Measurements from ENCODE around the gene MACROD2. TPM values are rescaled to one million over a fixed set of nuclear protein-coding genes. Genes with fewer than 3 reads are reported as not detected.
"Not testable (repeated sequence)": the region's sequence is repeated elsewhere in the genome, so short reads cannot be mapped to it uniquely, and the experiment has no call there.

Gene MACROD2
- total RNA-seq, 1 experiment from 2014 or later = 2.3 TPM

DNA sequence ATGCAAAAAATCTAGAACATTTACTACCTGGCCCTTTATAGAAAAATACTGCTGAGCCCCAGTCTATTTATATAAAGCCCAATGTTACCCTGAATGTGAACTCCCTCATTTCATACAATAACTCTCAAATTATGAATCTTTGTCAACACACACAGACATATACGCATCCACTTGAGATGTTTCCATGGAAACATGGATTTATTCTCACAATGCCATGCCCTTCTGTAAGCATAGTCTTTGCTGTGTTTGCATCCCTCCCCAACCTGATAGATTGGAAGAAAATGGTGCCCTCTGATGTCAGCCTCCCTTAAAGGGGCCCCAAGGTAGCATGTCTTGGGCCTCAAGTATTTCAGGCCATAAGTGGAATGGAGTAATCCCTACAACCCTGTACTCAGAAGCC, 2004.8 kb downstream of the MACROD2 start:
- DNase-seq (ENCODE audit: low spot score) = no peak

DNA sequence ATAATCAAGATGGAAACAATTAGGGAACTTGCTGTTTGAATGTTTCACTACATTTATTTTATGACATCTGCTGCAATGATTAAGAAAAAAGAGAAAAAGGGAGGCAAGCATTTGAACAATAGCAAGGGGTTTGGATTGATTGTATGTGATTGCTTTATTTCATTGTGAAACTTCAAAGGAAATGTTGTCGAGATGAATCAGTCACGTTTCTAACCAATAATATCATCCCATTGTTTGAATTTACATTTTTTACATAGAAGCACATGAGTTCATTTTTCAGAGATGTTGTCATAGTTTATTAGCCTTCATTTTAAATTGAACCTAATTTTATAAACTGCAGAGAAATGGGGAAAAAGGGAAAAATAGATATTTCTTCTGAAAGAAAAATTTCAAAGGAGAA, 2006.0 kb downstream of the MACROD2 start:
- DNase-seq (ENCODE audit: low spot score) = no peak

DNA sequence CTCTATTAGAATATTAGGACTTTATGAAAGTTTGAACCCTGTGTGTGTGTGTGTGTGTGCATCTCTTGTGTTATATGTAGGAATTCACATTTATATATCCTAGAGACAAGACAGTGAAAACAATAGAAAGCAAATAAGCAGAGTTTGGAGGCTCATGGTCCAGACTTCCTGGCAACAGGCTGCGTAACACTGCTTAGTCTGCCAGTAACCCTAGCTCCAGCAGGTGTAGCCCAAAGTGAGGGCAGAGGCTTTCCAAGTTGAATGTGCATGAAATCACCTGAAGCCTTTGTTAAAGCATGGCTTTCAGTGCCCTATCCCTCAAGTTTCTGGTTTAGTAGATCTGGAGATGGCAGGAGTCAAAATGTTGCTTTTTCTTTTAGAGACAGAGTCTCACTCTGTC, 2008.0 kb downstream of the MACROD2 start:
- no peak for DNase-seq (ENCODE audit: low spot score)

DNA sequence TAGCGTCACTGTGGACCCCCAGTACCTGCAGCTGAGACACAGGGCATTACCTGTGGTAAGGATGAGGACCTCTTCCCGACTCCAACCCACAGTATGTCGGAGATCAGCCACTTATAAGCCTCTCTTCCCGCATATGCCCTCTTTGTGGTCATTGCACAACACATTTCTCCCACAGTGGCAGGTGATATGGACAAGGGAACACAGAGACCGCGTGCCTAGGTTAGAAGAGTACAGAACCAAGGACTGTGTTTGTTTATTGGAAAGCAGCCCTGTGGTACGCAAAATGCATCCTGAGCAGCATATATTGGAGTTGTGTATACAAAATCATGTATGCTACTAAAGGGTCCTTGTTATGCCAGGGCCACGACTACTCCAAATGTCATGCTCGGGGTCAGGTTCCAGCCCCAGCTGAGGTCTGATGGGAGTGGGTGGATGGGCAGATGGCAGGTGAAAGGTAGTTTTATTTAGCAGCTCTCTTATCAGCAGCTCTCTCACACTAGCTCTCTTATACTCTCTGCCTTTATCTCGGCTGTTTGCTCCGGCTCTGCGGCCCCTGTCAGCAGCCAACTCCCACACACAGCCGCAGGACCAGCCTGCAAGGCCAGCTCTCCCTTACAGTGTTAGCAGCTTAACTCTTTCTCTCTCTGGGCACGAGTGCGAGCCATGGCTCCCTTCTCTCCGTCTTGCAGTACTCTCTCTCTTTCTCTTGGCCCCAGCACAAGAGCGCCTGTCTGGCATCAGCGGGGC, 2009.0 kb downstream of the MACROD2 start:
- DNase-seq (ENCODE audit: low spot score) = no peak

DNA sequence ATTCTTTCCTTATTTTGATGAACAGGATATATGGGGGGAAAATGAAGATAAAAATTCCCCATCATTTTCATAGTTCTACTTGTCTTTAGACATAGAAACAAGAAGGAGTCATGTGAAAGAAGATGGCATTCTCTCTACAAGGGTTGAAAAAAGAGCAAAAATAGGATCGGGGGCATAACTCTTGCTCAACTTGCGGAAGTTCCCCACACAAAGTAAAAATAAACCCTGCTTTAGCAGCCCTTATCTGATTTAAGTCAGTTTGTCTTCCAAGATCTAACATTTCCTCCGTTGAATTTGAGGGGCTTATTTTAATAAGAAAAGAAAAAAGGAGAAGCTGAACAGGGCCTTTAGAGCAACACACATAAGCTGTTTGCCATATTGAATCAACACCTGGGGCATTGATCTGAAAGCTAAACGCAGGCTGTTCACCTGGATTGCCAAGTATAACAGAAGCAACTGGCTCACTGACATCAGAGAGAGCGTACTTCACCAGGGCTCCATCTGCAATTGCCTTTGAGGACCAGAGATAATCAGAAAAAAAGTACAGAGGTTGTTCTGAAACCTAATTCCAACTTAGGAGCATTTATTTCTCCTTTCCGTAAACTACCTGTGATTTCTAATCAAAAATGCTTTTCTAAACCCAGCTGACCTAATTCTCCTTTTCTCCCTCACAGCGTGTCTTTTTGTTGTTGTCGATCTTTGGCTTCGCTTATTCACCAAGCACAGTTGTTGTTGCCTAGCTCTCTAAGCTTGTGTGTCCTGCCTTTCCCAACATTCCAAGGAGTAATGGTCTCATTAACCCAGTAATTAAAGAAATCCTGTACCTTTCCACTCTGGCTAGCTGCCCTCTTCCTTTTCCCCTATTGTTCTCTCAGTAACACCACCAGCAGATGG, 2010.0 kb downstream of the MACROD2 start:
- no peak for DNase-seq (ENCODE audit: low spot score)

GRCh38 chr20:16005915-16006493, 2010.7 kb downstream of the MACROD2 start:
- no peak for DNase-seq (ENCODE audit: low spot score)

DNA sequence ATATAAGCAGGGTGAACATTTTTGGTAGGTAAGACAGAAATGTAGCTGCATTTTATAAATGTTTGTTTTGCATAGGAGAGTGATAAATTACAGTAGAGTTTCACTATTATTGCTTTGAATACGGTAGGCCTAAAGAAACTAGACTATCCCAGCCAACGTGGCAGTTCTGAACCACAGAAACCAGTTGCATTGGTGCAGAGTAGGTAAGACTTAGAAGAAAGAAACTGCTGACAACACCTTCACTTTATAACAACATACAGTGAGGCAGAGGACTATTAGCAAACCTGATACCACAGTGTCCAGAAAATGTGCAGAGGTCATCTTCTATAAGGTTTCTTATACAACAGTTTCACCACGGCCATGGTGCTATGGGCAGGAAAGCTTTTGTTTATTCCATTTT, 2011.8 kb downstream of the MACROD2 start:
- DNase-seq (ENCODE audit: low spot score) = no peak

DNA sequence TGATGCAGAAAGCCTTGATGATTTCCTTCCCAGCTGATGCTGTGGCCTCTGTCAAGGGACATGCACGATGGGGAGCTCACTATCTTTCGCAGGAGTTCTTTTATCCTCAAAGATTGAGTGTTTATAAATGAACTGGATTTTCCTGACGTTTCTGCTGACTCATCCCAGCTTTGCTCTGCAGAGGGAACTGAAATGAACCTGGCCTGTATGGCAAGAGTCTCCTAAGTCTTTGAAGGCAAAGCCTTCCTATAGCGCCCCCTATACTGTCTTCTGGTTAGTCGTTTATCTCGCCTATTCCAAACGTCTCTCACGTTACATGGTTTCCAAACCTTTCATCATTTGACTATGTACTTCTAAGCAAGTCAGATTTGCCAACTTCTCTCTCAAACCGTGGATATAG, 2012.6 kb downstream of the MACROD2 start:
- no peak for DNase-seq (ENCODE audit: low spot score)

- DNase-seq (ENCODE audit: low spot score) = no peak
Measured at GRCh38 chr20:16011056-16011455, 2015.7 kb downstream of the MACROD2 start.

DNA sequence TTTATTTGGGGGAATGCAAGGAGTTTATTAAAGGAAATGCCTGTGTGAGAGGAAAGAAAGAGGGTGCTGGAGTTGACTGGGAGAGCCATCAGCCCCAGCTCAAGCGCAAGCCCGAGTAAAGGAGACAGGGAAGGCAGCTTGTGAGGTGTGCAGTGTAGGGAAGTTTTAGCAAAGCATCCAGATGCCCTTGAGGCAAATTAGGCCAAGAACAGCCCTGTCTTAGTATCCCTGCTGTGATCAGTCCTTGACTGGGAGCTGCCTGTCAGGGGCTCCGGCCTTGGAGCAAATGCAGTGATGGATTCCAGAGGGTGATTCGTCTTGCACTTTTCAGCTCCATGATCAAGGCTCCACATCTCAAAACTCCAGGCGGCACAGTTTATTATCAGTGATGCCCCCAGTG, 2016.2 kb downstream of the MACROD2 start:
- DNase-seq (ENCODE audit: low spot score) = no peak

GRCh38 chr20:16012934-16013333, 2017.6 kb downstream of the MACROD2 start:
- DNase-seq (ENCODE audit: low spot score) = not testable (repeated sequence)

DNA sequence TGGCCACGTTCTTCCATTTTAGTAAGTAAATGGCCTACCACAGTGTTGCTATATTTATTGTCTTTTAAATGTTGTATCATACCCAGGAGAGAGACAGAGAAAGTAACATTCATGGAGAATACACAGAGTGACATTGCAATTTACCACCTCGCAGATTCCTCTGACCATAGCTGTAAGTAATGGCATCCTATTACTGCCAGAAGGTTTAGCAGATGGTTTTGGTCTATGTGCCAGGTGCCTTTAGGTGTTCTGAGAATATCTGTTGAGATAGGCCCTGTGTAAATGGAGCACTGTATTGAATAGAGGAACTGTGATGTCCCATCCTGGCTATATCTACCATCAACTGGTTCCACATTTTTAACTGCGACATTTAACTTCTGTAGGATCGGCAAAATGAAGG, 2018.3 kb downstream of the MACROD2 start:
- no peak for DNase-seq (ENCODE audit: low spot score)

DNA sequence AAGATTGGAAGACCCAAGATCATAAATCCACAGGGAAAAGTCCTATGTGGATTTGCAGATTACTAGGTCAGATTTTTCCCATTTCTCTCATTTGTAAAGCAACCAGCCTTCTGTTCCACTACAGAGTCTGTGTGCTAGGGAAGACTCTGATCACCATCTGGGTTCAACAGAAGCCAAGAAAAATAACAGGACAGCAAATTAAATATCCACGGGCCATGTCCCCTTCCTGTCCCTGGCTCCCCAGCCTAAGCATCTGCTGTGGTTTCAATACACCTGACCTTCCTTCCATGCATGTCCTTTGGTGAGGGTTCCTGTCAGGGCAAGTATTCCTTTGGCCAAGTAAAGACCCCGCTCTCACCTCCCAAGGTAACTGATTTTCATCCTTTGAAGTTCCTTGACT, 2019.1 kb downstream of the MACROD2 start:
- no peak for DNase-seq (ENCODE audit: low spot score)

DNA sequence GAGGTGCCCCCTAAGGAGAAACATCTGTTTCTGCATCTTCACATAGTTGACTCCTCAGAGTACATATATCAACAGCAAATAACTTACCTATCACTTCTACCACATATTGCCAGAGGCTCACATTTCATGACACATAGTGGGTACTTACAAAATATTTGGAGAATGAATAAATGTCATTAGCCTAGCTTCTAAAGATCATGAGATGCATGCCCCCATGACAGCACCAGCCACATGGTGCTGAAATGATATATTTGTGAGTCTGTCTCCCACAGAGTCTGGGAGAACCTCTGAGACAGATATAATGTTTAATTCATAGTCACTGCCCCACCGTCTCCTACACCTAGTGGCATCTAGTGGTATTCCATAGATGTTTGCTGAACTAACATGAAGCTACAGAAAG, 2022.3 kb downstream of the MACROD2 start:
- DNase-seq (ENCODE audit: low spot score) = no peak

GRCh38 chr20:16018881-16019280, 2023.6 kb downstream of the MACROD2 start:
- no peak for DNase-seq (ENCODE audit: low spot score)

DNA sequence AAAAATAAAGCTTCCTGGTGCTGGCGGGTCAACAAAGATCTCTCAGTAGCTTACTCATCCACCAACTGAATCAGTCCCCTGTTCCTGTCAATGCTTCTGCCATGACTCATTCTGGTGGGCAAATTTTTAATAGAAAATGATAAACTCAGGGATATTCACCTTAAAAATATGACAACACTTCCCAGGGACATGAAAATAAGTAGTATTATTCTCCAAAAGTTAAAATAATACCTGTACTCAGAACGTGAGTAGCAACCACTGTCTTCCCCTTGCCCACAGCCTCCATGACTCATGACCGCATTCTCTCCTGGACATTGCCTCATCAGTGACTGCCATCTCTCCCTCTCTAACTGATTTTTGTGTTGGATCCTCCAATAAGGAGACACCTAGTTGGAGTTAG, 2025.7 kb downstream of the MACROD2 start:
- DNase-seq (ENCODE audit: low spot score) = no peak

DNA sequence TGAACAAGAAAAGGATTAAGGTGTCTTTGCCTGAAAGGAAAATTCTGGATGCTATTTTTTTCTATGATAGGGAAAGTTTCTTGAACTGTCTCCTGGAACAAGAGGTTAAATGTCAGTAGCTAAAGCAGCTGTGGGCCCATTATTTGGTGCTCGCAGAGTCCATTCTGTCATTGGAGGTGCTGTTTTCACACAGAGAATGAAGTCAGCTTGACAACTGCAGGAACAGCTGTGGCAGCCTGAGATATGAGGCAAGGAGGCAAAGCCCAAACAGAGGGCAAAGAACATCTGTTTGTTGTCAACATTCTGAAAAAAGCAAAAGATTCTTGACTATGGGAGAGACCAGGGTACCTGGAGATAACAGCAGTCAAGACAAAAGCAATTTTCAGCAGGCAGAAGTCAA, 2029.8 kb downstream of the MACROD2 start:
- no peak for DNase-seq (ENCODE audit: low spot score)

DNA sequence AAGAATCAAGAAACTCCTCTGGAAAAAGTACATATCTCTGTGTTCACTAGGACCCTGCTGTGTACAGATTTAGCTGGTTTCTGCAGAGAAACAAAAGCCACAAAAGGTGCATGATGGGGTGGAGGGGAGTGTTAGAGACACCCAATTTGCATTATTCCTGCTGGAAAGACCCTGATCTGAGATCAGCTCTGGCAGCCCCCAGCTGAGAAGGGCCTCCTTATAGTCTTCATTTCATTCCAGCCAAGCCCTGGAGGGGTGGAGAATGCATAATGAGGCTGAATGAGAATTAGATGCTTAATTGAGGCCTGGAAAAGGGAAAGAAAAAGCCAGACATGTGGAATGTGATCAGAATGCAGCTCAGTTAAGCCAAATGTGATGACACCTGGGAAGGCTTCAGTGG, 2032.4 kb downstream of the MACROD2 start:
- DNase-seq (ENCODE audit: low spot score) = no peak

- DNase-seq (ENCODE audit: low spot score) = no peak
Measured at GRCh38 chr20:16028923-16029322, 2033.6 kb downstream of the MACROD2 start.

- DNase-seq (ENCODE audit: low spot score) = no peak
Measured at GRCh38 chr20:16030253-16030652, 2034.9 kb downstream of the MACROD2 start.

- no peak for DNase-seq (ENCODE audit: low spot score)
Measured at GRCh38 chr20:16035576-16035975, 2040.3 kb downstream of the MACROD2 start.

DNA sequence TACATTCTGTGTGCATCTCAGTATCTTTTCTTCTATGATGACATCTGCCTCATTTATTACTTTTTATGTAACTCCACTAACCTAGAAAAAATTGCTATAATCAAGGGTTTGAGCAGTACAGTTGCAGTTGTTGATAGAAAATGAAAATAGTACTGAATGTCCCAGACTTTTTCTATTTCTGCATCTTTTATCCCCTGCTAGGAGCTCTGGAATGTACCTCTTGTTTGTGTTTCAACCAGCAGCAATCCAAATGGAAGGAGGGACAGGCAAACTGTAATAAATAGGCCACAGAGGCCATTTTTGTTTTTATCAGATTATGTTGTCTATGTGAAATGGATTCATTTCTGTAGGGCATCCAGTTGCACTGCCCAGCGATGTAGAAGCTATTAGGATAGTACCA, 2041.0 kb downstream of the MACROD2 start:
- no peak for DNase-seq (ENCODE audit: low spot score)

- no peak for DNase-seq (ENCODE audit: low spot score)
Measured at GRCh38 chr20:16040742-16041141, 2045.4 kb downstream of the MACROD2 start.

Data from HT-29 (cell line).